Inferior parietal cortex (tissue), 1 donor: ENCODE data around the gene ACER3.
A peak's percentile ranks its signal among the peaks of the same experiment; 100 is the strongest.
"Not testable (repeated sequence)": the region's sequence is repeated elsewhere in the genome, so short reads cannot be mapped to it uniquely, and the experiment has no call there.

Source experiments
- DNase-seq: peaks from one replicate; pipeline ENCODE4 v3.0.0-alpha.2; 2016; ENCODE audit errors: extremely low spot score

ACER3 gene

DNA sequence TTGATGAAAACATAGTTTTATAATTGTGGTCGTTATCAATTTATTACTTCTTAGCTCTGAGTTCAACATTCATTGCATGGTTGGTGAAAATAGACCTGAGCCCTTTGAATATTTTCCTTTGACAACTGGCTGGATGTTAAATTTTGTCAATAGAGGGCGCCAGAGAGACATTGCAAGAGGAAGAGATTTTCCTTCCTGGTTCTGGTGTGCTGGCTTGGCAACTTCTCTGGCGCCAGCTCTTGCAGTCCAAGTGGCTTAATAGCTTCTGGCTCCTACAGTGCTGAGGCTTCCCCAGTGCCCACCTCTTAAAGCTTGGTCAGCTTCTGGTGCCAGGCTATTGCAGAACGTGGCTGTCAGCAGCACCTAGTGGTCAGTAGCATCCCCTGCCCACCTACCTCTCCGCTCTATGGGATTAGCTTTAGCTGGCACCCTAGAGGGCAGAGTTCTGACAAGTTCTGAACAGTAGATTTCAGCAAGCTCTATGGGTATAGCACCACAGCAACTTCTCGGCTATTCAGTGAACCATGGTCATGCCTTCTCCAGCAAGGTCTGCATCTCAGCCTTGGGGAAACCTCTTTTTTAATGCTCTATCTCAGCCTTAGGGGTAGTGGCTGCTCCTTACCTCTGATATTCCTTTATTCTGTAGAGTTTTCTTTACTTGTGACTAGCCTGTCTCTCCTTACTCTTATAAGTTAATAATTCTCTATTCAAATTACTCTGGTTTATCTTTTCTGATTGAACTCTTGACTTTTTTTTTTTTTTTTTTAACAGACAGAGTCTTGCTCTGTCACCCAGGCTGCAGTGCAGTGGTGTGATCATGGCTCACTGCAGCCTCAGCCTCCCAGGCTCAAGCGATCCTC lies 59.4 kb downstream of the ACER3 start:
- peak; percentile 93 for DNase-seq

GRCh38 chr11:76927160-76927559 lies 66.4 kb downstream of the ACER3 start:
- no peak for DNase-seq

GRCh38 chr11:76935042-76935441 lies 74.3 kb downstream of the ACER3 start:
- DNase-seq = no peak

DNA sequence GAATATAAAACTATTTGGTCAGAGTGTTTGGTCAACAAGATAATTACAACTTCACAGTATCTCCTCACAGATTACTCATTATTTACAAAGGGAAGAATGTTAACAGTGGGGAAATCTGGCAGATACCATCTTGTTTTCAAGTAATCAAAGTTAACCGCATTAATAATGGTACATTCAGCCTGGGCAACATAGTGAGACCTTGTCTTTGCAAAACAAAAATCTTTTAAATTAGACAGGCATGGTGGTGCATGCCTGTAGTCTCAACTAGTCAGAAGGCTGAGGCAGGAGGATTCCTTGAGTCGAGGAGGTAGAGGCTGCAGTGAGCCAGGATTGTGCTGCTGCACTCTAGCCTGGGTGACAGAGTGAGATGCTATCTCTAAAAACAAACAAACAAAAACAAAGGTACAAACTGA lies 78.5 kb downstream of the ACER3 start:
- no peak for DNase-seq

DNA sequence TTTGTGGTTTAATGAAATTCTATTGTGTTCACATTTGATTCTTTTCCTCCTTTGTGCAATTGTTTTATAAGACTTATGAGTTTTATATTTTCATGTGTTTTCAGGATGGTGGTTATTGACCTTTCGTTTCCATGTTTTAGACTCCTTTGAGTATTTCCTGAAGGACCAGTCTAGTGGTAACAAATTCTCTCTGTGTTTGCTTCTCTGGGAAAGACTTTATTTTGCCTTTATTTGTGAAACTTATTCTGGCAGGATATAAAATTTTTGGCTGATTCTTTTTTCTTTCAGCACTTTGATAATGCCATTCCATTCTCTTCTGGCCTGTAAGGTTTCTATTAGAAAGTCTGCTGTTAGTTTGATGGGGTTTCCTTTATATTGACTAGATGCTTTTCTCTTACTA lies 83.5 kb downstream of the ACER3 start:
- no peak for DNase-seq

DNA sequence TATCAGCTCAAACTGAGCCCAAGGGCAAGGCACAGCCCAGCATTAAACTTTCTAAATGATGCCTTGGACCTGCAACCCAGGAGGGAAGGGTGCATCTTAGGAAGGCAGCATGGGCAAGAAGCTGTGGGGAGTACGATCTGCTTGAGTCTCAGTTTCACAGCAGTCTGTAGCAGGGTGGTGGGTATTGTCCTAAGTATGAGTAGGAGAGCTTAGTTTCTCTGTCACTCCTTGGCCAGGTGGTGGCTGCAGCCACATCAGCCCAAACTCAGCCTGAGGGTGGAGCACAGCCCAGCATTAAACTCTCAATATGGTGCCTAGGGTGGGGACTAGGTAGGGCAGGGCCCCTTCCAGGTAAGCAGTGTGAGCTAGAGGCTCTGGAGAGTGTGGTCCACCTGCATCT lies 85.5 kb downstream of the ACER3 start:
- no peak for DNase-seq

- DNase-seq = no peak
These were observed 86.5 kb downstream of the ACER3 start for GRCh38 chr11:76947190-76947589.

DNA sequence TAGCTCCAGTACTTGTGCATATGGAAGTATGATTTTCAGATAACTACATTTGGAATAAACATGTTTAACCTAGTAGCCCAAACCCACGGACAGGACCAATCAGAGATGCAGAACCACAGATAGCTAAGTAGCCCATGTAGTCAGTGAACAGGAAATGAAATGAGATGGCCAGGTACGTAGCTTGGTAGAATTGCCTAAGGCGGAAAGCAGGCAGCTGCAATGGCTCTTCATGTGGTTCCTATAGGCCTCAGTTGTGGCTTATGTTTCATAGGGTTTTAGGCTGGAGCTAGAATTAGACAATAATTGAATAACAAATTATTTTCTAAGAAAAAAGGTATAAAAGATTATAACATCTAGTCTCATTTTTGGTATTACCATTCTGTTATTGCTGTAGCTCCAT lies 87.1 kb downstream of the ACER3 start:
- no peak for DNase-seq

- no peak for DNase-seq
These were observed 94.9 kb downstream of the ACER3 start for GRCh38 chr11:76955459-76956114.

DNA sequence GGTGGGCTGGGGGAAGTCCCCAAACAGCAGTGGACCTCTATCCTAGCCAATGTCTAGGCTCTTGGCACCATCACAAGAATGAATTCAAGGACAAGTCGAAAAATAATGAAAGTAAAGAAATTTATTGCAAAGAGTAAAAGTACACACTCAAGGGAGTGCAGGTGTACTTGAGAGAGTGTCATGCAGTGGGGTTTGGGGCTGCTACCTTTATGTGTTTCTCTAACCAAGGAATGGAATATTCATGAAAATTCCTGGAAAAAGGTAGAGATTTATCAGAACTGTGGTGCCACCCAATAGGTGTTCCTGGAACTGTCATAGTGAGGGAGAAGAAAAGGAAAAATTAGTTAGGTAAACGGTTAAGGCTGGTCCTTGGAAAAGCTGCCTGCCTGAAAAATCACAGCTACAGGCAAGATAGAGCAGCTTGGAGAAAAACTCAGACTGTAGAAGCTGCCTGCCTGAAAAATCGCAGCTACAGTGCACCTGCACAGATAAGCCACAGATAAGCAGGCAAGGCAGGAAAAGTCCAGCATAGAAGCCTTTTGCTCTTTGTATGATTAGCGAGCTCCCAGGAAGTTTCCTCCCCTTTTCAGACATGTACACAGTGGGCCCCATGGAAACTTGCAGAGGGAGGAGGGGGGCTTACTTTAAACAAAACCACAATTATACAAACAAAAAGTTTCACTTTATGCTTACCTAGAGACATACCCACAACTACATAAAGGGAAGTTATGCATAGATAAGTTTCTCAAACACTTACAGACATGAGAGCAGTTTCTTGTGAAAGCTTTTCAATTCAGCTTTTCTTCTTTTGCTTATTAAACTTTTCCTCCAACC lies 102.1 kb downstream of the ACER3 start:
- DNase-seq = no peak

DNA sequence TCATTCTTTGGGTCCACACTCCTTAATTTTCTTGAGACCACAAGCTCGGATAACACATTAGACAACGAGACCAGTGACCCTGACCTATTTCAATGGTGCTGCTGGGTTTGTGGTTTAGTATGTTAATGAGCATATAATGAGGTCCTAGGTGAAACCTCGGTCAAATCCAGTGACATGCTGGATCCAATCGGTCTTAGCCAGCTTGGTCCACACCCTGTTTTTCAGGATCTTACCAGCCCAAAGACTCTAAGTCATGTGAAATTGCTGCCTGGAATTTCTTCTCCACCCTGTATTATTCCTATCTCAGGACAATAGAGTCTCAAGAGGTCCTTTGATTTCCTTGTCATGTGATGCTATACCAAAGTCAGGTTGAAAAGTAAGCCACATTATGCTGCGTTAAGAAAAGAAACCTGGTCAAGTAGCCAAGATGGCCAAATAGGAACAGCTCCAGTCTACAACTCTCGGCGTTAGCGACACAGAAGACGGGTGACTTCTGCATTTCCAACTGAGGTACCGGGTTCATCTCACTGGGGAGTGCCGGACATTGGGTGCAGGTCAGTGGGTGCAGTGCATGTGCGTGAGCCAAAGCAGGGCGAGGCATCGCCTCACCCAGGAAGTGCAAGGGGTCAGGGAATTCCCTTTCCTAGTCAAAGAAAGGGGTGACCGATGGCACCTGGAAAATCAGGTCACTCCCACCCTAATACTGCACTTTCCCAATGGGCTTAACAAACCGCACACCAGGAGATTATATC lies 102.9 kb downstream of the ACER3 start:
- DNase-seq = not testable (repeated sequence)

DNA sequence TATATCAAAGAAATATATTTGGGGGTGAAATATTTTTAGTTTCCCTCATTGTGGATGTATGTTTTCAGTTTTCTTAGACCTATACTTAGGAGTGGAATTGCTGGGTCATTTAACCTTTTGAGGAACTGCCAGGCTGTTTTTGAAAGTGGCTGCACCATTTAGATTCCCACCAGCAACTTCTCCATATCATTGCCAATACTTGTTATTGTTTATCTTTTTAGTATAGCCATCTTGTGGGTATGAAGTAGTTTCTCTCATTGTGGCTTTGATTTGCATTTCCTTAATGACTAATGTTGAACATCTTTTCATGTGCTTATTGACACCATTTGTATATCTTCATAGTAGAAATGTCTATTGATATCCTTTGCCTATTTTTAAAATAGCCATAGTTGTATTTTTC lies 111.3 kb downstream of the ACER3 start:
- no peak for DNase-seq

DNA sequence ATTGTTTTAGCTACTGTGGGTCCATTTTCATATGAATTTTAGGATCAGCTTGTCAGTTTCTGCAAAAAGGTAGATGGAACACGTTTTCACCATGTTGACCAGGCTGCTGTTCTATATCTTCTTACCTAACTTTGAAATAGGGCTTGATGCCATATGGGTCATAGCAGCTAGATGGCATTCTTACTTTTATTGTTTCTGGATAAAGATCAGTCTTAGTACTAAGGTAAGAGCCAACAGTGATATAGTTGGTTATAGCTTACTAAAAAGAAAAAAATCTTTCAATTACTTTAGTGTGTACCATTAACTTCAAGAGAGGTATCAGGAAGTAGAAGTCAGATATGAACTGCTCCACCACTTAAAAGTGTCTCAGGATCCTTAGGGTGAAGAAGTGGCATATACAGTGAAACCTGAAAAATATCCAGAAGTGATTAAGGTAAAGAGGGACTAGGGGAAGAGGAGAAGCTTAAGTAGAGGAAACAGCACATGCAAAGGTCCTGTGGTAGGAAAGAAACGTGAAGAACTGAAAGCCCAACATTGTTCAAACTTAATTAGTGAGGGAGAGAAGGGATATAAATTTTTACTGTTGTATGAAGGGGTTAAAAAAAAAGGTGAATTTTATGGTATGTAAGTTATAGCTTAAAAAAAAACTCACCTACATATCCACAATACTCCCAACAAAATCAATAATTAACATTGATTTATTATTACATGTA lies 113.6 kb downstream of the ACER3 start:
- no peak for DNase-seq

GRCh38 chr11:76975513-76975912 lies 114.8 kb downstream of the ACER3 start:
- DNase-seq = no peak

- DNase-seq = no peak
These were observed 117.1 kb downstream of the ACER3 start for GRCh38 chr11:76977791-76978190.

DNA sequence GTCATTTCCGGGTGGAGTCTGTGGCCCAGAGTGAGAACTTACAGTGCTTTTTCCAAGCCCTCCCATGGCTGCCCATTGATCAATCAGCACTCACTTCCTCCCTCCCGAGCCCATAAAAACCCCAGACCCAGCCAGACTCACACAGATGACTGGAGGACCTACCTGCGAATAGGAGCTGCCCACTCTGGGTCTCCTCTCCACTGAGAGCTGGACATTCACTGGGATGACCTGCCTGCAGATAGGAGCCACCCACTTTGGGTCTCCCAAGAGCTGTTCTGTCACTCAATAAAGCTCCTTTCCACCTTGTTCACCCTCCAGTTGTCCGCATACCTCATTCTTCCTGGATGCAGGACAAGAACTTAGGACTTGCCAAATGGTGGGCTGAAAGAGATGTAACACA lies 117.5 kb downstream of the ACER3 start:
- no peak for DNase-seq

DNA sequence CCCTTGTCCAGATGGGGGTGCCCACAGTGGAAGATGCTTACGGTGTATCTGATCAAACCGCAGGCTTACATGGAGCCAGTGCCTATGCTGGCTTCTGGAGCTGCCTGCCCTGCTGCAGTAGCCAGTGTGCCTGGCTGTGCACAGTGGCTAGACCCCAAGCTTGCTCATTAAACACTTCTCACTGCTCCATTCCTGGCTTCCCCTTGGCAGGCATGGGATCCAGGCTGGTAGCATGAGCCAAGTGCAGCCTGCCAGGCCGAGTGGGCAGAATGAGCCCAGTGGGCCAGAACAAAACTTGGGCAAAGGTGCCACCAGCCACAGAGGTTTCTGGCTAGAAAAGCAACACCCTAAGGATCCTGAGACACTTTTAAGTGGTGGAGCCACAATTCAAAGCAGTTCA lies 118.1 kb downstream of the ACER3 start:
- peak; percentile 3 for DNase-seq

DNA sequence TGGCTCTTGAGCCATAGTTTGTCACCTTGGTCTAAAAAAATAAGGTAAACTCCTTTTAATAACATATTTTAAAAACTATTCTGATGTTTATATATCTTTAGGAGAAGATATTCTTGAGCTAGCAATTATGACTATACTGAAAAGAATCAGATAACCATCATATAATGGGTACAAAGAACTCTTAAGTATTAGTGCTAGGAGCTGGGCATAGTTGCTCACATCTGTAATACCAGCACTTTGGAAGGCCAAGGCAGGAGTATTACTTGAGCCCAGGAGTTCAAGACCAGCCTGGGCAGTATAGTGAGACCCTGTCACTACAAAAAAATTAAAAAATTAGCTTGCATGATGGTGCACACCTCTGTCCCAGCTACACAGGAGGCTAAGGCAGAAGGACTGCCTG lies 119.5 kb downstream of the ACER3 start:
- no peak for DNase-seq

GRCh38 chr11:76984743-76985142 lies 124.0 kb downstream of the ACER3 start:
- DNase-seq = no peak

DNA sequence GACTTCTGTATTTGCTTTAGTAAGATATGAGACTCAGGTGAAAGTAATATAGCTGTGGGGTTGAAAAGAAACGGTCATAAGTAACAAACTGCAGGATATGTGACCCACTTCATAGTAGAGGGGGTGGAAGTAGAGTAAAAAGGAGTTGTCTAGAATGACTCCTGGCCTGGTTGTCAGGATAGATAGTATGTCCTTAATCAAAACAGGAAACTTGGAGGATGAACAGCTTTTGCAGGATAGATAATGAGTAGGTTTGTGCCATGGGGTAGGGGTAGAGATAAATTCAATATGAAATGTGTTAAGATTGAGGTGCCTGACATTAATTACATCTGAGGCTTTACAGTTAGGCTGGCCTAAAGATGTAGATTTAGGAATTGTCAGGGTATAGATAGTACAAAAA lies 126.5 kb downstream of the ACER3 start:
- DNase-seq = no peak

- no peak for DNase-seq
These were observed 129.9 kb downstream of the ACER3 start for GRCh38 chr11:76990628-76991027.
